ENCODE results near the gene OBSL1. TPM values are rescaled to one million over a fixed set of nuclear protein-coding genes. Genes with fewer than 3 reads are reported as not detected.

The OBSL1 gene
- total RNA-seq, 1 donor from 2014 or later, result 20.6 TPM

- DNase-seq (ENCODE audit: extremely low read depth, low read depth, low spot score), result no peak
These were observed 18.8 kb downstream of the OBSL1 start for GRCh38 chr2:219552382-219553167.

GRCh38 chr2:219551441-219552381 lies 19.6 kb downstream of the OBSL1 start:
- no peak for DNase-seq (ENCODE audit: extremely low read depth, low read depth, low spot score)

- DNase-seq (ENCODE audit: extremely low read depth, low read depth, low spot score), result no peak
These were observed 21.7 kb downstream of the OBSL1 start for GRCh38 chr2:219549619-219550018.

GRCh38 chr2:219548990-219549389 lies 22.3 kb downstream of the OBSL1 start:
- DNase-seq (ENCODE audit: extremely low read depth, low read depth, low spot score), result no peak

- no peak for DNase-seq (ENCODE audit: extremely low read depth, low read depth, low spot score)
These were observed 23.7 kb downstream of the OBSL1 start for GRCh38 chr2:219547621-219548020.

GRCh38 chr2:219545943-219546352 lies 25.4 kb downstream of the OBSL1 start:
- no peak for DNase-seq (ENCODE audit: extremely low read depth, low read depth, low spot score)

GRCh38 chr2:219545295-219545942 lies 25.9 kb downstream of the OBSL1 start:
- DNase-seq (ENCODE audit: extremely low read depth, low read depth, low spot score), result no peak

GRCh38 chr2:219544567-219544966 lies 26.8 kb downstream of the OBSL1 start:
- DNase-seq (ENCODE audit: extremely low read depth, low read depth, low spot score), result no peak

GRCh38 chr2:219543596-219544358 lies 27.6 kb downstream of the OBSL1 start, which contains the start of the genes CHPF and TMEM198:
TSS of gene CHPF (minus strand) at chr2:219543809. CDS start at chr2:219543538, 271 bp downstream.
TSS of gene TMEM198 (plus strand) at chr2:219544028. CDS start at chr2:219544728, 700 bp downstream.
- no peak for DNase-seq (ENCODE audit: extremely low read depth, low read depth, low spot score)

- DNase-seq (ENCODE audit: extremely low read depth, low read depth, low spot score), result no peak
These were observed 28.3 kb downstream of the OBSL1 start for GRCh38 chr2:219542931-219543595.

GRCh38 chr2:219541611-219542180 lies 29.6 kb downstream of the OBSL1 start:
- DNase-seq (ENCODE audit: extremely low read depth, low read depth, low spot score), result no peak

- no peak for DNase-seq (ENCODE audit: extremely low read depth, low read depth, low spot score)
These were observed 30.4 kb downstream of the OBSL1 start for GRCh38 chr2:219540784-219541504.

- DNase-seq (ENCODE audit: extremely low read depth, low read depth, low spot score), result no peak
These were observed 31.2 kb downstream of the OBSL1 start for GRCh38 chr2:219539926-219540678.

GRCh38 chr2:219538956-219539788 lies 32.2 kb downstream of the OBSL1 start:
- no peak for DNase-seq (ENCODE audit: extremely low read depth, low read depth, low spot score)

- DNase-seq (ENCODE audit: extremely low read depth, low read depth, low spot score), result no peak
These were observed 32.8 kb downstream of the OBSL1 start for GRCh38 chr2:219538504-219538951.

GRCh38 chr2:219537657-219538488 lies 33.5 kb downstream of the OBSL1 start:
- DNase-seq (ENCODE audit: extremely low read depth, low read depth, low spot score), result no peak

Measured in glomerular endothelial cell (primary cell).